GM18517 (cell line): Measurements from ENCODE around the gene HACE1.
"Not testable (repeated sequence)": the region's sequence is repeated elsewhere in the genome, so short reads cannot be mapped to it uniquely, and the experiment has no call there.

Experiments
- ATAC-seq: cut with Tn5 transposase; IDR thresholded peaks from one replicate; pipeline ENCODE4 v1.9.1; 2021; ENCODE audit warnings: mild to moderate bottlenecking, moderate library complexity; ENCODE audit not compliant: unreplicated experiment

Gene HACE1

DNA sequence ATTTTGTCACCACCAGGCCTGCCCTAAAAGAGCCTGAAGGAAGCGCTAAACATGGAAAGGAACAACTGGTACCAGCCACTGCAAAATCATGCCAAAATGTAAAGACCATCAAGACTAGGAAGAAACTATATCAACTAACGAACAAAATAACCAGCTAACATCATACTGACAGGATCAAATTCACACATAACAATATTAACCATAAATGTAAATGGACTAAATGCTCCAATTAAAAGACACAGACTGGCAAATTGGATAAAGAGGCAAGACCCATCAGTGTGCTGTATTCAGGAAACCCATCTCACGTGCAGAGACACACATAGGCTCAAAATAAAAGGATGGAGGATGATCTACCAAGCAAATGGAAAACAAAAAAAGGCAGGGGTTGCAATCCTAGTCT, 120.6 kb downstream of the HACE1 start:
- not testable (repeated sequence) for ATAC-seq

DNA sequence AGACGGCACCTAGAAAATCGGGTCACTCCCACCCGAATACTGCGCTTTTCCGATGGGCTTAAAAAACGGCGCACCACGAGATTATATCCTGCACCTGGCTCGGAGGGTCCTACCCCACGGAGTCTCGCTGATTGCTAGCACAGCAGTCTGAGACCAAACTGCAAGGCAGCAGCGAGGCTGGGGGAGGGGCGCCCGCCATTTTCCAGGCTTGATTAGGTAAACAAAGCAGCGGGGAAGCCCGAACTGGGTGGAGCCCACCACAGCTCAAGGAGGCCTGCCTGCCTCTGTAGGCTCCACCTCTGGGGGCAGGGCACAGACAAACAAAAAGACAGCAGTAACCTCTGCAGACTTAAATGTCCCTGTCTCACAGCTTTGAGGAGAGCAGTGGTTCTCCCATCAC, 122.2 kb downstream of the HACE1 start:
- not testable (repeated sequence) for ATAC-seq

DNA sequence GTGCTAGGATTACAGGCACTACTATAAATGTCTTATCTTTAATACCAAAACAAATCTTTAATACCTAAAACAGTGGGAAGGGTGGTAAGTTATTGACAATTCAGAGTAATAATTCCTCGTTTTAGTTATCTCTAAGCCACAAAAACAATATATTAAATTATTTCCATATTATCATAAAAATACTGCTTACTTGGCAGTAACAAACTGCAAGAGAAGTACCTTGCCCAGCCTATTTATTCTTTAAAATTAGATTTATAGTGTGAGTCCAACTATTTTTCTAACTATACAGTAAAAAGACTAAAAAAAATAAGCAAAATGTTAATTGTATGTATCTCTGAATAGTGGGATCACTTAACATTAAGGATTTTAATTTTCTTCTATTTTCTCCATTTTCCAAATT, 123.2 kb downstream of the HACE1 start:
- no peak for ATAC-seq

DNA sequence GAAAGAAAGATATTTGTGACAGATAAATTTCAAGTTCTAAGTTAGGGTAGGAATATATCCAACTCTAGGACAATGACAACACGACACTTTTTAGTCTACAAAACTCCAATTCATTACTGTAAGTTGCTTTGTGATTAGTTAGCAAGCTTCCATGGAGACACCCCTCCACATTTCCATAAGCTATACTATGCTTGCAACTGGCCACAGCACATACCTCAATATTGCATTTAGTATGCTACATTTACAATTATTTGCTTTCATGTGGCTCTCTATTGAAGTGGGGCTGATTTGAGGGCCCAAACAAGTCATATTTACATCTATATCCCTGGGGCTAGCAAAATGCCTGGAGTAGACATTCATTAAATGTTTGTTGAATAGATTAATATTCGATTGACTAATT, 129.3 kb downstream of the HACE1 start:
- ATAC-seq, result no peak

DNA sequence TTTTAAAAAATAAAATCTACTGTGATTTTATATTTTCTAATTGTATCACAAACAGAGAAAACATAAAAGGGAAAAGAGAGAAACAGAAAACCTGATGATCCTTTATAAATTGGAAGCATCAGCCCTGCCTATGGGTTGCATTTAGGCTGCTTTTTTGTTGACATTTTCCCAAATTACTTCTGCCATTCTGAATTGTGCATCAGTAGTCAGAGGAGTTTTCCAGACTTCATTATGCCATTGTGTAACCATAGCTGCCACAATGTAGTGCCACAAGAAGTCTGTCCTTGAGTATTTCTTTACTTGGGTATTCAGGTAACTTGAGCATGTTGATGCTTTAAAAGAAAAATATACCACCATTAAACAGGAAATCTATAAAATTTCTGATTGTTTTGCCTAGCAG, 130.3 kb downstream of the HACE1 start:
- no peak for ATAC-seq

DNA sequence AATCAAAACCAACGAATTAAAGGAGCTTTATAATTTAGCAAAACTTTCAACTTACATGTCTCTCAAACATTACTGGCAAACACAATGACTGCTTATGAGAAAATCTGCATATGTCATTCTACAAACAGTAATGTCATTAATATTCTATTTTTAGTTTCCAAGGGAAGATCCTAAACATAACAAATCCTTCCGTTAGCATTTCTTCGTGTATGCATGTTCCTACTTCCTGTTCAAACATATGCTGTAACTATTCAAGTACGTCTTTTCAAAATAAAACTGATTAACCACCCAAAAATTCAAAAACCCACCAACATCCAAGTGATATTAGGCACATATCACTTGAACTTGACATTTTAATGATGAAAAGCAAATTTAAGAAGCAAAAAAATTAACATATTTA, 131.3 kb downstream of the HACE1 start:
- ATAC-seq, result no peak

DNA sequence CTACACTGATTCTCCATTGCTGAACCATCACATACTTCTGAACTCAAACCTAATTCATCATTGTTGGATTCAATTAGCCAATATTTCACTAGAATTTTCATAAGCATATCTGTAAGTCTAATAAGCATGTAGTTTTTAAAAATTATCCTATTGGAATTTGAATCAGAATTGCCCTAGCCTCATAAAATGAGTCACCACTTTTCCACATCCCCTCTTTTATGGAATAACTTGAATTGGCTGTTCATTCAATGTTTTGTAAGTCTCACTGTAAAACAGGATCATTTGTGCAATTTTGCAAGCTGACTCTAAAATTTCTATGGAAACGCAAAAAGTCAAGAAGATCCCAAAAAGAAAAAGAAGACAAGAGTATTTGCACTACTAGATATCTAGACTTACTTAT, 141.0 kb downstream of the HACE1 start:
- no peak for ATAC-seq

DNA sequence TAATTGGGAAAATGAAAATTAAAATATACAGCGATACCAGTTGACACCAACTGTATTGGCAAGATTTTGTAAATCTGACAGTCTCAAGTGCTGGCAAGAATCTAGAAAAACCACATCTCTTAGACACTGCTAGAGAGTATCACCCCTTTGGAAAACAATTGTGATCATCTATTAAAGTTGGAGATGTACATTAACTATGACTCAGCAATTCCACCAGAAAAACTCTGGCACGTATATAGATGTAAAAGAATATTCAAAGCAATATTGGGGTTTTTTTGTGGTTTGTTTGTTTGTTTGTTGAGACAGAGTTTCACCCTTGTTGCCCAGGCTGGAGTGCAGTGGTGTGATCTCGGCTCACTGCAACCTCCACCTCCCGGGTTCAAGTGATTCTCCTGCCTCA, 142.9 kb downstream of the HACE1 start:
- ATAC-seq, result no peak

DNA sequence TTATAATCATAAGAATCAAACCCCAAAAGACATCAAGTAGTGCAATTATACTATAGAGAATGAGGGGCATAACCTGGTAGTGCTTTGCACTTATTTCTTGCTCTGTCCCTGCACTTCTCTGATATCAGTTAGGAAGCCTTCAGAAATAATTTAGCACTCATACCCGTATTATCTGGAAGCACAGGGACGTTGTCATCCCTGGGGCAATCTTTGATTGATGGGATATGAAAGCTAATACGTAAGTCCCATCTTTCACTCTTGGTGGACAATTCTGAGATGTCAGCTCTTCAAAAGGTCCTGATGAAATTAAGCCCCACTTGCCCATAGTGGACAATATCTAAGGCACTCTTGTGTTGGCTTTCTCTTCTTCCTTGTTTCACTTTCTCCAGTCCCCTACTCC, 144.9 kb downstream of the HACE1 start:
- ATAC-seq, result no peak

DNA sequence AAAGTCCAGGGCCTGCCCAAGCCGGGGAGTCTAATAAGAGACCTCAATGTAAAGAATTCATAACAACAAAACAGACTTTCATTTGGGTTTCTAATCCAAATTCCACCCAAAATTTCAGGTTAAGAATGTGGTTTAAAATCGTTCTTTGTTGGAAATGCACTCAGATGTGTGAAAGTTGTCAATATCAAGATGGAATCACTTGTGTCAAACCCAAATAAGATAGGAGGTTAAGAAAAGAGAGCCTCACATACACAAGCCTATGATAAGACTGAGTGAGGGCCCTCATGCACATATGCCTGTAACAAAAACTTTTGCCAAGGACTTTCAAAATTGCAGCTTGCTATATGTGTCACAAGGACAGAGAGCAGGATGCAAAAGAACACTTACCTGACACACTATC, 145.7 kb downstream of the HACE1 start:
- ATAC-seq, result no peak

DNA sequence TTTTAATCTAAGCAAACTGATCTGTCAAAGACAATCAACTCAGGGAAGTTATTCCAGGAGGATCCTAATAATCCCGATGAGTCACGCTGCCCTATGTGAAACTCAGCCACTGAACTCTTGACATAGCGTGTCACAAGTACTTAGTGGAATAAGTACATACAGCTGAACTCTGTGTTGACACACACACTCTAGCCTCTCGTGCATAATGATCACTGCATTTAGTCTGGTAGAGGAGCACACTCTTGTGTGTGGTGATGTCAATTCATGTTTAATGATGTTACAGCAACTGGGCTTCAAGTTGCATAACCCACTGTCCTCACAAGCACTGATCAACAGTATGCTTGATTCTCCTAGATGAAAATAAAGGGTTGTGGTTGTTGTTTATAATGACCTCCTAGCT, 148.3 kb downstream of the HACE1 start:
- ATAC-seq, result no peak

DNA sequence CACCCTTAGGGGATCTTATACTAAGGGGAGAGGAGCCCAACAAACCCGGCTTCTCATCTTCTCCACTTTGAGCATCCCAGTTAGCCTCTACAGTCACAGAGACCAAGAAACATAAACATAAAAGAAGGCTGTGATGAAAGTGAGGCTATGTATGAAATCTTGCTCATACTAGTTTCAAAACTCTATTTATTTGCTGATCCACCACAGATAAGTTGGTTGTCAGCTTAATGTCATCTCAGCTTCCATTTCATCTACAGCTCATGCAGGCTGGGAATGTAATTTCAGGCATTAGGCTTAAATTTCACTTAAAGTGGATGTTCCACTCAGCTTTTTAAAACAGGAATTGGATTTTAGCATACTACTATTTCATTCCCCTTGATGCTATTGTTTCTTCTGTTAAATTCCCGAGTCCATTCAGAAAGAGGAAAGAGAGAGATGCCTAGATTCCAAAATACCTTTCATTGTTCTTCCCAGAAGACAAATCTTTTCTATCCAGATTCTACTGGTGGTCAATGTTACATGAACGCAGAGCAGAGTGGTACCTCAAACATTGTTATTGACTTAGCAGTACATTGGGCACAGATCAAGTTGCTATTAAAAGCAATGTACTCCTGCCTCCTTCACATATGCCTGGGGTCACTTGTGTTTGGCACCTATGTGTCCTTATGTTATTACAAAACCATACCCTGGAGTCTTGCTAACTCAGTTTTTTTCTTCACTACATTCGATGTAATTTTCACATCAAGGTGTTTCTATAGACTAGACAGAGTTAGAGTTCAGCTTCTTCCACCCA, 149.0 kb downstream of the HACE1 start:
- no peak for ATAC-seq

DNA sequence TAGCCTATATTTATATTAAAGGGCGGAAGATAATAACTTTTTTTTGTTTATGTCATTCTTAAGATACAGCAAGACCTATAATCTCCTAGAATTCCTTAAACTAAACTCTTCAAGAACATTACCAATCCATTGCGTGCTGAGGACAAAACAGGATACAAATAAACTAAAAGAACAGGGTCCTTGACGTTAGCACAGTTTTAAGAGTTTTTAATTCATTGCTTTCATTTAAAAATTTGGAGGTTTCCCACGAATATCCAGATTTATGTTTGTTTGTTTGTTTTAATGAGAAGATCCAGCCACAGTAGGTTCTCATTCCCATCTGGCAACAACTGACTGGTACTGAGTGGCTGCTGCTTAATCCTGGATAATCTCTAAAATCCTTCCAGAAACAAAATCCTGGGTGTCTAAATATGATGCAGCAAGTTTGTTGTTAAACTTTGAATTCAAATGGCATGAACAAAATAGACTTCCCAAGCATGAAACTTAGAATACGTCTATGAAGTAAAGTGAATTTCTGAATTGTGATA, 153.7 kb downstream of the HACE1 start:
- ATAC-seq, result no peak

DNA sequence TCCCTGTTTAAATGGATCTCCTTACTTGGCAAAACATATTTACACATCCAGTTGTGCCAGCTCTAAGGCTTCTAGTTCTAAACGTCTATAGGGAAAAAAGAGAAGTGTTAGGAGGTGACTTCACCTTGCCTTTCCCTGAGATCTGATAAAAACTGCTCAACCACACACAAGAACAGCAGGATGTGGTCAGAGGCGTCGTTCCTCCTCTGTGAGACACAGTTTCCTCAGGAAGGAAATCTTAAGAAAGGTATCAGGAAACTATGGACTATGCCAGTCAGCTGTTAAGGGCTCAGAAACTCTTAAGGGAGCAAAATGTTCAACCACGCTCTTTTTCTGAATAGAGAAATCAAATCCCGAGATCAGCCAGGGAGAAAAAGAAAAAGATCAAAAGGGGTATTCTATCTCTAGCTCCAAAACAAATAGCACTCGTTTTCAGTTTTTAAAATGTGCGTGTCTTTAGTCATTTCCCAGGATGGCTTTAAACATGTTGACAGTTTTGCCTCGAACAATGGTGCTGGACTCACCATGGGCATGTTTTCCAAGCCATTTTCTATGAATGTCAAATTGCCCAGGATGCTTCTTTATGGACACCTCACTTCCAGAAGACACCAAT, 154.5 kb downstream of the HACE1 start:
- no peak for ATAC-seq

DNA sequence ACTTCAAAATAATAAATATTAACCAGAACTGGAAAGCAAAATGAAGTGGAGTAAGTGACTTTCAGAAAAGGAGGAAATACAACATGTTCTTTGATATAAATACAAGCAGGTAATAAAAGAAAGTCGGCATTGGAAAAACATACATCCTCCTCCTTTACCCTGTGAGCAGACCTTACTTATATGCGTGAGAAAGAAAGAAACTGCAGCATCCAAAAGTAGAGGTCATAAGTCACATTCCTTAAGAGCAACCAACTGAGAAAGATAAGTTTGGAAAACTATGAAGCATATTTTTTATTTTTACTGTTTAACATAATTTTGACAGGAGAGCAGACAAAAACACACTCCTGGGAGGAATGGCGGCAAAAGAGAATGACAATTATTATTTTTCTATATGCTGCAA, 155.5 kb downstream of the HACE1 start:
- no peak for ATAC-seq

DNA sequence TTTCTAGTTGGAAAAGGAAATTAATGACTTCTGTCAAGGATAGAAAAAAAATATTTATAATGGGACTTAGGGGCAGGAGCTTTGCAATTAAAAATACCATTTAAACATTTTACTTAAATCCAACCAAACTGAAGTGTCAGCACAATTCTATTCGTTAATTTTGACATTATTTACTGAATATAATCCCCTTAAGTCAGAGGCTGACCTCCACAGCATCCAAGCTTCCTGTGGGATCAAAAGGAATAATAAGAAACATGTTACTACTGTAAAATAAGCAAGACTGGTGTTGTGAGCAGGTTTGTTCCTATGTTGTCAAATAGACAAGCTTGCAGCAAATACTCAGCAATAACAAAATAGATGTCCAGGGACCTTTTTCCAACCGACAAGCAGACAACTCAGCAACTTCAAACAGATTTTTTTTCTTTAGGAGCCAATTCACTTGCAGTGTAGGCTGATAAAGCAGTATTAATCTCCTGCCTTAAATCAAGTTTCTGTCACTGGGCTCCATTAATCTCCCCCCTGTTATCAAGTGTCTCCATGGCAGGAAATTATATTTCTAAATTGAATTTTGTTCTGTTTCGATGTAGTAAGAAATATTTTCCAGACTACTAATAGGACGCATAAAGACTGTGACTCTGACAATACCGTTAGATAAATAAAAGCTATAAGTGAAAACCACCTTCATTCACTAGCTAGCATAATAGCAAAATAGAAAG, 157.4 kb downstream of the HACE1 start:
- ATAC-seq, result no peak

DNA sequence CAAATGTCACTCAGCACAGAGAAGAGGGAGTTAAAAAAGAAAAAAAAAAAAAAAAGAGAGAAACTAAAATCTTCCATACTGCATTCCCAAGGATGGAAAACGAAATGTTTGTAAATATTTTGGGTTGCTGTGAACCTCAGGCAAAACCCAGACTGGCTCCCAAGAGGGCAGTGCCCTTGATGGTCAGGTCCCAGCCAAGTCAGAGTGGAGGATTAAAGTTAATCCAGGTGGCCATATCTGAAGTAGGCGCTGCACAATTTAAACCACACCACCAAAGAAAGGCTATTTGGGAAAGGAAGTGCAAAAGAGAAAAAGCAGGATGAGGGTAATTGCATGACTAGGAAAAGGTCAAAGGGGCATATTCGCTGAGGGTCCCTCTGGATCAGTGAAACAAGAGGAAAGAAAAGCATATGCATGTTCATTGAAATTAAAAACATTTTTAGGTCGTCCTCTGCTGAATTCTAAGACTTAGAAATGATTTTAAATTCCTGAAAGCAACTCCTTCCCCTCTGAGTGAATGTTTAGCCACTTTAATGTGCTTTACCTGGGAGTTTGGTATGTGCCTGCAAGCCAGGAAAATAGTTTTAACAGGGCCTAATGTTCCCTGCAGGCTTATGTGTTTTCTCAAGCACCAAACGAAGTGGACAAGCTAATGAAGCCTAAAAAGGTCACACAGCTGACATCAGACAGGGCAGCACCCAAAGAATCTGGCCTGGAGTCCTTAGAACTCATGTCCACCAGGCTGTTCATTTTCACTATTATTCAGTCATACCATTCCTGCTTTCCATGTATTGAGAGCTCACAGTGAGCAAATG, 159.1 kb downstream of the HACE1 start:
- no peak for ATAC-seq

DNA sequence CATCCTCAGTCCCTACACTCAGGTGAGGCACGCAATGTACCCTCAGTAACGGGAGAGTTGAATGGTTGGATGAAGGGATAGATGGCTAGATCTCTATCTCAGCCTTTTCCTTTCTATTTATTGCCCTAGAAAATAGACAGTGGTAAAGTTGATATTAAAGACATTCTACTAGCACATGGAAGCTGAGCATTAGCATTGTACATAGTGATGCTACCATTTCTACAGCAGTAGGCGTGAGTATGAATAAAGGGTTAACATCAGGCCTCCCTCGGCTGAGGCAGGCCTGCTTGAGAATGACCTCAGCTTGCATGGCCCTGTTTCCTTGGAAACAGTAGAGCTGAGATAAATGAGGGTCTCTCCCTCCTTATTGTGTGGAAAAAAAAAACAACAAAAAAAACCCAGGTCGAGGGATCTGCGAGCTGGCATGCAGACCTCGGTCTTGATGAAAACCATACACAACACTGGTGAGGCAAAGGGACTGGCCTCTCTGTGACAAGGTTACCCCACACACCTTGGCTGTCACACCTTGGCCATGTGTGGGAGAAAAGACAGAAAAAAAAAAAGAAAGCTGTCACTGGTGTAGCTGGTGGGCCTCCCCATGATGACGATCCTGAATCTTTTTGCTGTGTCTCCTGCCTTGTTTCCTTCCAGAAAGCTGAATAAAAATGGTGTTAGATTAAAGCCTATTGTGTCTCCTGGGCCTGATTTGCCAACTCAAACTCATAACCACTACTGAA, 160.0 kb downstream of the HACE1 start:
- ATAC-seq, result no peak

DNA sequence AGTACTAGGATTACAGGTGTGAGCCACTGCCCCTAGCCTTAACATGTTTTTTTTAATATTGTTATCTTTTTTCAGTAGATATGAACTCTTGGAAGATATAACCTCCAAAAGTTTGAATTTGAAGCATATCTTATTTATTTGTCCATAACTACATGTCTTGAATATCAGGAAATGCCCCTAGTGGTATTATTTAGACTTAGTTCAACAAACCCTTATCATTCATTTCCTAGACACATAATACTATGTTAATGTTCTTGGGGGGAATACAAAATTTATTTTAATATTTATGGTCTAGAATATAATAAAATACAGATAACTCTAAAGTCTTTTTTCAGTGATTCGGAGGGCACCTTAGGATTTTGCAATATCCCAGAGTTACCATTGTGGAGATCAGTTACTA, 160.7 kb downstream of the HACE1 start:
- ATAC-seq, result no peak

DNA sequence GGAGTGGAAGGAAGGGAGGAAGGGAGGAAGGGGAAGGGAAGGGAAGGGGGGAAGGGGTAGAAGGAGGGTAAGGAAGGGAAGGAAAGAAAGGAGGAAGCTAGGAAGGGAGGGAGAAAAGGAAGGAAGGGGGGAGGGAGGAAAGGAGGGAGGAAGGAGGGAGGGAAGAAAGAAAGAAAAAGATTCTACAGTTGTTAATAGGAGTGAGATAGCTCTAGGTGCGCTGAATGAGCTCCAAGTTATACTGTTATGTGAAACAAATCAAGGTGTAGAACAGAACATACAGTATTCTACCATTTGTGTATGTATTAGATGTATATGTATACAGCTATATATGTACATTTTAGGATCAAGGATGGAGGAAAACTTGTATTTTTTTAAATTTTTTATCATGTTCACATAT, 167.7 kb downstream of the HACE1 start:
- ATAC-seq, result no peak
